HEK293 (cell line): ENCODE results near the gene WNK3.

ENCODE experiments used
- GLIS1 ChIP-seq: fragments of 450-650 bp; formaldehyde crosslinking; IDR thresholded peaks from 2 replicates; pipeline ENCODE4 v1.5.1; 2016; ENCODE audit warnings: missing biosample characterization, missing genetic modification characterization
- HOXD13 ChIP-seq: sonication (generic); formaldehyde crosslinking; IDR thresholded peaks from 2 replicates; pipeline ENCODE4 v1.8.0; 2022; ENCODE audit warnings: missing genetic modification reagents, borderline replicate concordance
- PATZ1 ChIP-seq: fragments of 450-650 bp; formaldehyde crosslinking; IDR thresholded peaks from 2 replicates; pipeline ENCODE4 v1.5.1; 2016; ENCODE audit warnings: missing biosample characterization, missing genetic modification characterization
- PRDM6 ChIP-seq: fragments of 450-650 bp; formaldehyde crosslinking; IDR thresholded peaks from 2 replicates; pipeline ENCODE4 v1.5.1; 2017; ENCODE audit warnings: missing biosample characterization, missing genetic modification characterization
- RBAK ChIP-seq: fragments of 450-650 bp; formaldehyde crosslinking; IDR thresholded peaks from 2 replicates; pipeline ENCODE4 v1.5.1; 2016; ENCODE audit warnings: missing biosample characterization, missing genetic modification characterization
- REST ChIP-seq: fragments of 450-650 bp; formaldehyde crosslinking; IDR thresholded peaks from 2 replicates; pipeline ENCODE4 v1.5.1; 2016; ENCODE audit warnings: missing biosample characterization, missing genetic modification characterization
- SP7 ChIP-seq: fragments of 450-650 bp; formaldehyde crosslinking; IDR thresholded peaks from 2 replicates; pipeline ENCODE4 v1.5.1; 2016; ENCODE audit warnings: missing biosample characterization, missing genetic modification characterization
- YY1 ChIP-seq: fragments of 450-650 bp; formaldehyde crosslinking; IDR thresholded peaks from 2 replicates; pipeline ENCODE4 v1.5.1; 2018; ENCODE audit warnings: missing biosample characterization, missing genetic modification characterization
- ZBTB17 ChIP-seq: fragments of 450-650 bp; formaldehyde crosslinking; IDR thresholded peaks from 2 replicates; pipeline ENCODE4 v1.5.1; 2016; ENCODE audit warnings: missing biosample characterization, missing genetic modification characterization
- ZFHX2 ChIP-seq: fragments of 450-650 bp; formaldehyde crosslinking; conservative IDR thresholded peaks from 2 replicates; pipeline ENCODE4 v1.5.1; 2016; ENCODE audit warnings: missing biosample characterization, missing genetic modification characterization
- ZIC2 ChIP-seq: fragments of 450-650 bp; formaldehyde crosslinking; IDR thresholded peaks from 2 replicates; pipeline ENCODE4 v1.5.1; 2016; ENCODE audit warnings: missing biosample characterization, missing genetic modification characterization
- ZNF10 ChIP-seq: fragments of 450-650 bp; formaldehyde crosslinking; IDR thresholded peaks from 2 replicates; pipeline ENCODE4 v1.5.1; 2017; ENCODE audit warnings: missing biosample characterization, missing genetic modification characterization
- ZNF155 ChIP-seq: fragments of 450-650 bp; formaldehyde crosslinking; IDR thresholded peaks from 2 replicates; pipeline ENCODE4 v1.5.1; 2016; ENCODE audit warnings: missing biosample characterization, missing genetic modification characterization
- ZNF174 ChIP-seq: fragments of 450-650 bp; formaldehyde crosslinking; IDR thresholded peaks from 2 replicates; pipeline ENCODE4 v1.5.0; 2017; ENCODE audit warnings: missing biosample characterization, mild to moderate bottlenecking, missing genetic modification characterization
- ZNF211 ChIP-seq: fragments of 450-650 bp; formaldehyde crosslinking; IDR thresholded peaks from 2 replicates; pipeline ENCODE4 v1.5.1; 2016; ENCODE audit warnings: low read depth, missing biosample characterization, missing genetic modification characterization
- ZNF26 ChIP-seq: fragments of 450-650 bp; formaldehyde crosslinking; IDR thresholded peaks from 2 replicates; pipeline ENCODE4 v1.5.1; 2016; ENCODE audit warnings: missing biosample characterization, missing genetic modification characterization
- ZNF350 ChIP-seq: fragments of 450-650 bp; formaldehyde crosslinking; IDR thresholded peaks from 2 replicates; pipeline ENCODE4 v1.5.0; 2017; ENCODE audit warnings: missing biosample characterization, mild to moderate bottlenecking, missing genetic modification characterization
- ZNF366 ChIP-seq: fragments of 450-650 bp; formaldehyde crosslinking; conservative IDR thresholded peaks from 2 replicates; pipeline ENCODE4 v1.5.1; 2016; ENCODE audit warnings: missing biosample characterization, missing genetic modification characterization
- ZNF37A ChIP-seq: fragments of 450-650 bp; IDR thresholded peaks from 2 replicates; pipeline ENCODE4 v1.5.1; 2018; ENCODE audit warnings: missing biosample characterization, missing genetic modification characterization
- ZNF423 ChIP-seq: fragments of 450-650 bp; formaldehyde crosslinking; IDR thresholded peaks from 2 replicates; pipeline ENCODE4 v1.5.1; 2016; ENCODE audit warnings: missing biosample characterization, missing genetic modification characterization
- ZNF513 ChIP-seq: fragments of 450-650 bp; IDR thresholded peaks from 2 replicates; pipeline ENCODE4 v1.5.1; 2018; ENCODE audit warnings: missing biosample characterization, missing genetic modification characterization
- ZNF571 ChIP-seq: fragments of 450-650 bp; formaldehyde crosslinking; IDR thresholded peaks from 2 replicates; pipeline ENCODE4 v1.5.0; 2017; ENCODE audit warnings: missing biosample characterization, missing genetic modification characterization
- ZNF580 ChIP-seq: fragments of 450-650 bp; formaldehyde crosslinking; IDR thresholded peaks from 2 replicates; pipeline ENCODE4 v1.5.1; 2016; ENCODE audit warnings: missing biosample characterization, missing genetic modification characterization
- ZNF610 ChIP-seq: fragments of 450-650 bp; formaldehyde crosslinking; IDR thresholded peaks from 2 replicates; pipeline ENCODE4 v1.5.1; 2016; ENCODE audit warnings: missing biosample characterization, missing genetic modification characterization, borderline replicate concordance
- ZNF624 ChIP-seq: fragments of 450-650 bp; formaldehyde crosslinking; IDR thresholded peaks from 2 replicates; pipeline ENCODE4 v1.5.1; 2017; ENCODE audit warnings: missing biosample characterization, missing genetic modification characterization
- ZNF626 ChIP-seq: fragments of 450-650 bp; sonication (Bioruptor Pico); formaldehyde crosslinking; IDR thresholded peaks from 2 replicates; pipeline ENCODE4 v1.5.1; 2018; ENCODE audit warnings: missing biosample characterization, missing genetic modification characterization, inconsistent platforms
- ZSCAN18 ChIP-seq: fragments of 450-650 bp; formaldehyde crosslinking; IDR thresholded peaks from 2 replicates; pipeline ENCODE4 v1.5.1; 2016; ENCODE audit warnings: missing biosample characterization, missing genetic modification characterization
- ZSCAN23 ChIP-seq: fragments of 450-650 bp; formaldehyde crosslinking; IDR thresholded peaks from 2 replicates; pipeline ENCODE4 v1.5.1; 2016; ENCODE audit warnings: missing biosample characterization, missing genetic modification characterization

The WNK3 gene

GRCh38 chrX:54182864-54183613 lies 174.8 kb downstream of the WNK3 start, which contains the start of gene FAM120C (continued):
- TF ChIP-seq ZNF610 (tag by site-specific recombination) (no peak), GLIS1 (peak; percentile 75), PRDM6 (no peak), RBAK (tag by site-specific recombination) (no peak), ZNF155 (tag by site-specific recombination) (no peak), ZFHX2 (tag by site-specific recombination) (peak; percentile 57), ZNF626 (tag by site-specific recombination) (no peak), ZNF513 (tag by site-specific recombination) (0 out of 2 replicates have a peak, but pooled peaks have one; percentile 10), ZNF366 (tag by site-specific recombination) (peak; percentile 63), ZNF624 (tag by site-specific recombination) (no peak), ZNF423 (tag by site-specific recombination) (no peak), SP7 (tag by site-specific recombination) (no peak), ZNF571 (tag by site-specific recombination) (no peak), ZSCAN18 (tag by site-specific recombination) (no peak), ZNF10 (tag by site-specific recombination) (no peak), HOXD13 (CRISPR knock-in tag) (no peak), ZNF174 (no peak), REST (0 out of 2 replicates have a peak, but pooled peaks have one; percentile 21), PATZ1 (tag by site-specific recombination) (peak; percentile 83), ZIC2 (tag by site-specific recombination) (peak; percentile 55), ZNF26 (tag by site-specific recombination) (no peak), YY1 (0 out of 2 replicates have a peak, but pooled peaks have one; percentile 26), ZNF211 (no peak), ZBTB17 (tag by site-specific recombination) (0 out of 2 replicates have a peak, but pooled peaks have one; percentile 16), ZNF37A (tag by site-specific recombination) (no peak), ZNF580 (tag by site-specific recombination) (no peak), ZSCAN23 (tag by site-specific recombination) (no peak), ZNF350 (tag by site-specific recombination) (no peak)
